Measurements from ENCODE around the gene TSC22D2. TPM values are rescaled to one million over a fixed set of nuclear protein-coding genes. Genes with fewer than 3 reads are reported as not detected.
A peak's percentile ranks its signal among the peaks of the same experiment; 100 is the strongest.

The TSC22D2 gene
- total and polyA plus RNA-seq, 10 of the 15 experiments (the other 5 are each of a cell fraction or from before 2014, with no cell fraction given) = 7.4 to 19.4 (median 10.9) TPM

GRCh38 chr3:150414258-150414657 lies 6.2 kb downstream of the TSC22D2 start:
- intact Hi-C loops (cut with micrococcal nuclease; ENCODE audit: unreplicated experiment) = loop anchor here (5.0 kb wide), 3 partner anchors 83 to 188 kb away; partner anchors contain the start of gene SELENOT
- no TSS peak for BruUV-seq (replicated peaks)

More at GRCh38 chr3:150414258-150414657, 6.2 kb downstream of the TSC22D2 start:
- Histone ChIP-seq H3K27me3 (replicated peaks in 1 of 2; ENCODE audit: control insufficient read depth in 2 of 2, insufficient read depth in 2 of 2, low read length in 1 of 2) (no peaks in the 10 kb centered on the region), H3K9me3 (replicated peaks; ENCODE audit: control insufficient read depth, insufficient read depth, low read length) (no peaks in the 10 kb centered on the region), H3K27ac (ENCODE audit: control insufficient read depth, insufficient read depth) (no peak overlapping the region), H3K9ac (ENCODE audit: control insufficient read depth, insufficient read depth, low read length) (no peak overlapping the region; the same call in 1 of the 2 replicates), H2AFZ (ENCODE audit: control insufficient read depth, low read depth, low read length) (no peak overlapping the region), H3K36me3 (ENCODE audit: control insufficient read depth in 2 of 2, insufficient read depth in 2 of 2, low read length in 1 of 2) (no peaks in the 10 kb centered on the region; a peak in 1 of 4 replicates), H3K4me1 (ENCODE audit: control insufficient read depth, insufficient read depth, low read length) (no peaks in the 10 kb centered on the region), H3K79me2 (ENCODE audit: control insufficient read depth, insufficient read depth, low read length) (peaks cover 100% of the 10 kb centered on the region), H3K4me2 (ENCODE audit: control insufficient read depth, insufficient read depth) (peak overlapping the region; percentile 45), H4K20me1 (ENCODE audit: control insufficient read depth, insufficient read depth) (peaks cover 3% of the 10 kb centered on the region), H3K4me3 (peak overlapping the region; percentile 96)
- peak; percentile 2; the same call in 1 of the 3 replicates for ATAC-seq
- ChIA-PET POLR2A (interaction anchor here (1.3 to 1.5 kb wide), 2 partner anchors 10 to 20 kb away, joined by 6 read pairs; no protein-coding TSS in a partner anchor), CTCF (interaction anchor here (0.9 to 3.7 kb wide), 5 partner anchors 8 to 54 kb away, joined by 3 to 15 read pairs (median 5); no protein-coding TSS in a partner anchor), RAD21 (ENCODE audit: unreplicated experiment) (interaction anchor here (1.3 to 2.2 kb wide), 3 partner anchors 13 to 81 kb away, joined by 5 to 8 read pairs (median 6); no protein-coding TSS in a partner anchor), SMC1A (ENCODE audit: uncharacterized antibody, unreplicated experiment) (interaction anchor here (0.8 to 2.0 kb wide), 8 partner anchors 15 to 81 kb away, joined by 3 to 7 read pairs (median 3); no protein-coding TSS in a partner anchor)
- no peak for FAIRE-seq
- 0 out of 2 replicates have a peak, but pooled peaks have one; percentile 20 for TF ChIP-seq NFYB (IDR thresholded peaks at IDR 0.05; ENCODE audit: insufficient read depth, low read depth, low read length)
- TF ChIP-seq IRF5 (IDR thresholded peaks at IDR 0.05; ENCODE audit: borderline replicate concordance) = no peak
- no peak for DNase-seq (ENCODE audit: low read depth, low spot score)
- WGBS (ENCODE audit: insufficient coverage, insufficient replicate concordance, low lambda C conversion rate, missing lambda C conversion rate) = 48% methylated on average over 3 of the region's 3 CpGs
- in situ Hi-C loops (cut with MboI) = no loop called here

Data from GM12878 (cell line).